ENCODE results near the gene ZBTB39.

DNA sequence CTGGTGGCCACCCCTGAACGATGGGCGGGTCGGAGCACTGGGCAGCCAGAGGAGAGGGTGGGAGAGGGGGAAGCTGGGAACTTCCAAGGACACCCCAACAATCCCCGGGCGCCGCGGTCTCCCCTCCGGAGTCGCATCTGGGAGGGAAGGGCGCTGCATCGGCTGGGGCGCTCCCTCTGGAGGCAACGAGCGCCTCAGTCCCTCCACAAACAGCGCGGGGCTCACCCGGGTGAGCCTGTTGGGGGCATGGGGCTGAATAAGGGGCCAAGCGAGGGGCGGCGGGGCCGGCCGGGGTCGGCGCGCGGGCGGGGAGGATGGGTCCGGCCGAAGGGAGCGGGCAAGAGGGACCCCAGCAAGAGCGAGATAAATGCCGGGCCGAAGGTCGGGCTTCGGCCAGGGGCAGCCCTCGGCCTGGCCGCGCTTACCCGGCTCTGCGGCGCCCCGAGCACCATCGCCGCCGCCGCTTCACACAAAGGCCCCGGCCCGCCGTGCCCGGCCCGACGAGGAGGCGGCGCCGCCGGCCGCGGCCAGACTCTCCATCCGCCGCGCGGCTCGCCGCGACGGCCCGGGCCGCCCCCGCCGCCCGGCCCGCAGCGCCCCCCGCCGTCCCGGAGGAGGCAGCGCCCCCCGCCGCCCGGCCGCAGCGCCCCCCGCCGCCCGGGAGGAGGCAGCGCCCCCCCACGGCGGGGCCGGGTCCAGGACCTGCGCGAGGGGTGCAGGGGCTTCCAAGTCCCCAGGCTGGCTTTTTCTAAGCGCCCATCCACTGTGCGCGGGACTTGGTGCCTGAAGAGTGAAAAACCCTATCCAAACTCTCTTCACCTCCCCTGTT, at the start of gene ZBTB39:
- TF ChIP-seq, protein P1, sequence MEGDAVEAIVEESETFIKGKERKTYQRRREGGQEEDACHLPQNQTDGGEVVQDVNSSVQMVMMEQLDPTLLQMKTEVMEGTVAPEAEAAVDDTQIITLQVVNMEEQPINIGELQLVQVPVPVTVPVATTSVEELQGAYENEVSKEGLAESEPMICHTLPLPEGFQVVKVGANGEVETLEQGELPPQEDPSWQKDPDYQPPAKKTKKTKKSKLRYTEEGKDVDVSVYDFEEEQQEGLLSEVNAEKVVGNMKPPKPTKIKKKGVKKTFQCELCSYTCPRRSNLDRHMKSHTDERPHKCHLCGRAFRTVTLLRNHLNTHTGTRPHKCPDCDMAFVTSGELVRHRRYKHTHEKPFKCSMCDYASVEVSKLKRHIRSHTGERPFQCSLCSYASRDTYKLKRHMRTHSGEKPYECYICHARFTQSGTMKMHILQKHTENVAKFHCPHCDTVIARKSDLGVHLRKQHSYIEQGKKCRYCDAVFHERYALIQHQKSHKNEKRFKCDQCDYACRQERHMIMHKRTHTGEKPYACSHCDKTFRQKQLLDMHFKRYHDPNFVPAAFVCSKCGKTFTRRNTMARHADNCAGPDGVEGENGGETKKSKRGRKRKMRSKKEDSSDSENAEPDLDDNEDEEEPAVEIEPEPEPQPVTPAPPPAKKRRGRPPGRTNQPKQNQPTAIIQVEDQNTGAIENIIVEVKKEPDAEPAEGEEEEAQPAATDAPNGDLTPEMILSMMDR (IDR thresholded peaks at IDR 0.05): peak; percentile 61
- TF ChIP-seq EZH2 (IDR thresholded peaks at IDR 0.05; ENCODE audit: borderline replicate concordance, insufficient read depth, low read depth, low read length, poor library complexity, severe bottlenecking): no peak

Measured in B cell (primary cell).